GM12875 (cell line): ENCODE results near the gene ANKRD35.
A peak's percentile ranks its signal among the peaks of the same experiment; 100 is the strongest.

ENCODE experiments used
- H3K4me3 ChIP-seq: one replicate; pipeline ENCODE4 v1.5.1; 2011; ENCODE audit warnings: low read depth, low read length, control low read depth
- CTCF ChIP-seq: IDR thresholded peaks from 2 replicates; pipeline ENCODE4 v1.5.1; 2011; ENCODE audit warnings: low read depth, mild to moderate bottlenecking, control low read depth, inconsistent platforms, low read length, moderate library complexity, borderline replicate concordance; ENCODE audit not compliant: insufficient read depth

The ANKRD35 gene

GRCh38 chr1:145884675-145885074 lies 991 bp downstream of the ANKRD35 start:
- TF ChIP-seq CTCF, result no peak
- no peak overlapping the region for H3K4me3 ChIP-seq

GRCh38 chr1:145879775-145880174 lies 5.9 kb downstream of the ANKRD35 start:
- no peak overlapping the region for H3K4me3 ChIP-seq
- no peak for TF ChIP-seq CTCF

GRCh38 chr1:145878724-145879123 lies 6.9 kb downstream of the ANKRD35 start:
- TF ChIP-seq CTCF, result no peak
- no peak overlapping the region for H3K4me3 ChIP-seq

- no peak overlapping the region for H3K4me3 ChIP-seq
- TF ChIP-seq CTCF, result no peak
Measured at GRCh38 chr1:145877923-145878486, 7.7 kb downstream of the ANKRD35 start.

GRCh38 chr1:145874646-145875045 lies 11.0 kb downstream of the ANKRD35 start:
- H3K4me3 ChIP-seq, result no peak overlapping the region
- TF ChIP-seq CTCF, result no peak

GRCh38 chr1:145871994-145872924 lies 13.4 kb downstream of the ANKRD35 start:
- TF ChIP-seq CTCF, result no peak
- H3K4me3 ChIP-seq, result peak overlapping the region; percentile 27

- no peak overlapping the region for H3K4me3 ChIP-seq
- no peak for TF ChIP-seq CTCF
Measured at GRCh38 chr1:145868232-145868631, 17.4 kb downstream of the ANKRD35 start.
